GOT3 (cell line): ENCODE measurements around the gene ZFYVE9.
"Not testable (repeated sequence)": the region's sequence is repeated elsewhere in the genome, so short reads cannot be mapped to it uniquely, and the experiment has no call there.

Experiments used
- DNase-seq: peaks from one replicate; lab custom pipeline; 2025; ENCODE audit warnings: mixed read lengths; lab: John Stamatoyannopoulos, UW

ZFYVE9 gene

GRCh38 chr1:52152572-52152971 lies 10.7 kb downstream of the ZFYVE9 start:
- no peak for DNase-seq

- no peak for DNase-seq
These were observed 11.1 kb downstream of the ZFYVE9 start for GRCh38 chr1:52153010-52153409.

- DNase-seq, result no peak
These were observed 12.0 kb downstream of the ZFYVE9 start for GRCh38 chr1:52153898-52154297.

- no peak for DNase-seq
These were observed 14.6 kb downstream of the ZFYVE9 start for GRCh38 chr1:52156460-52156859.

- no peak for DNase-seq
These were observed 15.7 kb downstream of the ZFYVE9 start for GRCh38 chr1:52157582-52157981.

- no peak for DNase-seq
These were observed 16.3 kb downstream of the ZFYVE9 start for GRCh38 chr1:52158218-52158617.

GRCh38 chr1:52159033-52159789 lies 17.3 kb downstream of the ZFYVE9 start:
- no peak for DNase-seq

GRCh38 chr1:52162947-52163346 lies 21.1 kb downstream of the ZFYVE9 start:
- no peak for DNase-seq

GRCh38 chr1:52164604-52165003 lies 22.7 kb downstream of the ZFYVE9 start:
- DNase-seq, result no peak

- DNase-seq, result no peak
These were observed 25.3 kb downstream of the ZFYVE9 start for GRCh38 chr1:52166996-52167753.

- no peak for DNase-seq
These were observed 26.6 kb downstream of the ZFYVE9 start for GRCh38 chr1:52168373-52169080.

- DNase-seq, result not testable (repeated sequence)
These were observed 29.3 kb downstream of the ZFYVE9 start for GRCh38 chr1:52171149-52171548.

- DNase-seq, result no peak
These were observed 37.2 kb downstream of the ZFYVE9 start for GRCh38 chr1:52179073-52179472.

- no peak for DNase-seq
These were observed 38.3 kb downstream of the ZFYVE9 start for GRCh38 chr1:52180176-52180575.

- DNase-seq, result not testable (repeated sequence)
These were observed 39.9 kb downstream of the ZFYVE9 start for GRCh38 chr1:52181759-52182158.

GRCh38 chr1:52182328-52182727 lies 40.4 kb downstream of the ZFYVE9 start:
- DNase-seq, result not testable (repeated sequence)

- DNase-seq, result no peak
These were observed 41.0 kb downstream of the ZFYVE9 start for GRCh38 chr1:52182874-52183400.

- no peak for DNase-seq
These were observed 44.6 kb downstream of the ZFYVE9 start for GRCh38 chr1:52186449-52186848.

- no peak for DNase-seq
These were observed 48.1 kb downstream of the ZFYVE9 start for GRCh38 chr1:52189898-52190480.

GRCh38 chr1:52190500-52191252 lies 48.8 kb downstream of the ZFYVE9 start:
- no peak for DNase-seq

GRCh38 chr1:52191395-52191965 lies 49.6 kb downstream of the ZFYVE9 start:
- DNase-seq, result no peak
